GM21529 (cell line): ENCODE data around the gene FAM199X.

Experiments used
- ATAC-seq: cut with Tn5 transposase; IDR thresholded peaks from one replicate; pipeline ENCODE4 v1.9.1; 2021; ENCODE audit not compliant: unreplicated experiment

The FAM199X gene

DNA sequence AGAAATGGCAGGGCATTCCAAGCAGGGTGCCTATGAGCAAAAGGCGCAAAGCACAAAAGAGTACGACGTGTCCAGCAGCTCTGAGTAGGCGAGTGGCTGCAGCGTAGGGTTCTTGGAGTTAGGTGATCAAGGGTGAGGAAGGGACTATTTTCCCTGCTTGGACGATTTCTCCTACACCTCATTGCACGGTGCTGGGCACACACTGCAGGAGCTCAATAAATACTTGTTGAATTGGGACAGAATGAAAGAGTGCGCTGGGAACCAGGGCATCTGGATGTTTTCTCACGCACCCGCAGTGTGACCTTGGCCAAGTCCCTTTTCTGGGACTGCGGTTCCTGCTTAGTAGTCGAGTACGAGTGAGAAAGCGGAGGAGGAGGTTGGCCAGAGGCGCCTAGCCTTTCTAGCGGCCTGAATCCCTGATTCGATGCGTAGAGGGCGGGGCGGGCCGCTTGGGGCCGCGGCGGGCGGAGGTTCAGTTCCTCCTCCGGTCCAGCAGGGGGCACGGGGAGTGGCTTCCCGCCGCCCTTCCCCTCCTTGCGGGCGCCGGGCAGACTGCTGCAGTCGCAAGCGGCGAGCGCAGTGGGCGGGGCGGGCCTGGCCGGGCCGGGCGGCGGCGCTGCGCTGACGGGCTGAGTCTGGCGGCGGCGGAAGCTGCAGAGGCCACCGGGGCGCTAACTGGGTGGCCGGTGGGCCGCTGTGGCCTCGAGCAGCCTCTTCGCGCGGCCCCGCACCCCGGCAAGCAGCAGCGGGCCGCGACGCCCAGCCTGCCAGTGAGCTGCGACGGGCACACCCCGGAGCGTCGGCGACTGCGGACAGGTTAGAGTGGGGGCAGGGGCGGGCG, at the start of gene FAM199X:
TSS of gene FAM199X (plus strand) at position 560 of the 841 bp plus-strand sequence. CDS start 333 bp downstream, outside the sequence.
- peak; percentile 92 for ATAC-seq

DNA sequence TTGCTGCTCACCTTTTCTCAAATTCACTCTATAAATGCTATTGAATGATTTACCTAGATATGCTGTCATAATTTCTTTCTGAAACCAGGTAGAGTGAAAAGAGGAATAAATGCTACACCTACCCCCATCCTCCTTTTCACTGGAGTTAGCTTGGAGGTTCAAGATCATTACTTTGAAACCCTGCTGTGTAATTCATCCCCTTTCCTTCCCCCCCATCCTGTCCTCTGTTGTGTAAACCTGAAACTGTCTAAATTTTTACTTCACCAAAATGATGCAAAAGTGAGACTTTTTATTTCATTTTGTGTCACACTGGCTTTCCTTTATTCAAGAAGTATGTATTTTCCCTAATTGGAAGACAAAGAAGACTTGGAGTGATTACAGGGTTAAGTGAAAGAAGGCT, 48.5 kb upstream of the FAM199X start:
- ATAC-seq, result no peak

DNA sequence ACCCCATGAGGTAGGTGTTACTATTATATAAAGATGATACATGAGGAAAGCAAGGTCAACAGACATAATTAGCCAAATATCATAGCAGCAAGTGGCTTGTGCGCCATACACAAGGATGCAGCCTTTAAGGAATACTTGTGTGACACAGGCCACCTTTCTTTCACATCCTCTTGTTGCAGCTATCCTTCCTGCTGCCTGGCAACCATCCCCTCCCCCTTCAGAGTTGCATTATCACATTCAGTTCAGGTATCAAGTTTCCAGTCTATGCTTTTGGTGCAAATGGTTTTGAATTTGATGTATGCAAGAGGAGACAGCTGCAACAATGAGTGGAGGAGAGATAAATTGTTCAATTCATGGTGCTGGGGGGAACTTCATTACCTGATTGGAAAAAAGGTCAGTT, 47.5 kb upstream of the FAM199X start:
- no peak for ATAC-seq

DNA sequence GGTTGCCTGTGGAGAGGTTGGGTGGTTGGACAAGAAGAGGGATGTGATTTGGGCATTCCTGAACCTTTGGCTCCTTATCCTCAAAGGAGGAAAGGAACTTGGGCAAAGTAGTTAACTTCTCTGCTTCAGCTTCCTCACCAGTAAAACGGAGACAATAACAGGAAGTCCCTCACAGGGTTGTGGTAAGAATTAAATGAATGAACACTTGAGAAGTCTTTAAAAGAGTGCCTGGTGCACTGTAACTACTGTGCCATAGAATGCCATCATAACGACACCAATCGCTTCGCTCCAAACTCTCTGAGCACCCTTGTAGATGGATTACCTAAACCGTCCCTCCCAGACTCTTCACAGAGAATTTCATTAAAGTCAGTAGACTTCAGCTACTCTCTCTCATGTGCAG, 43.4 kb upstream of the FAM199X start:
- ATAC-seq, result no peak

DNA sequence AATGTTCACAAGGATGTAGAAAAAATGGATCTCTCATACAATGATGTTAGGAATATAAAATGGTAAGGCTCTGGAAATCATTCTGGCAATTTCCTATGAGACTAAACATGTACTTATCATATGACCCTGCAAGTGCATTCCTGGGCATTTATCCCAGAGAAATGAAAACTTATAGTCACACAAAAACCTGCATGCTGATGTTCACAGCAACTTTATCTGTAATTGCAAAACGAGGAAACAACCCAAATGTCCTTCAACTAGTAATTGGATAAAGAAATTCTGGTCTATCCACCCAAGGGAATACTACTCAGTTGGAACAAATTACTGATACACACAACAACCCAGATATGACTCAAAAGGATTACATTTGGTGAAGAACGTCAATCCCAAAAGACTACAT, 39.4 kb upstream of the FAM199X start:
- no peak for ATAC-seq

DNA sequence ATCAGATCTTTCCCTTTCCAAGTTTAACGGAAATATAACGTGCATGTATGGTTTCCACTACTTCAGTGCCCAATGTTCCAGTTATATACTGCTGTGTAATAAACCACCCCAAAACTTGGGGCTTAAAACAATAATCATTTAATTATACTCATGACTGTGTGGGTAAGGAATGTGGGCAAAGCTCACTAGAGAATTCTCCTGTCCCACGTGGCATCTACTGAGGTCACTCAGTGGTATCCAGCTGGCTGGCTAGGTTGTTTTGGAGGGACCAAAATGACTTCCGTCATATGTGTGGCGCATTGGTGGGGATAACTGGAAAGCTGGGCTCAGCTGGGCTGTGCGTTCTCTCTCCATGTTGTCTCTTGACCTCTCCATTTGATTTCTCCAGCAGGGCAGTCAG, 35.4 kb upstream of the FAM199X start:
- no peak for ATAC-seq

DNA sequence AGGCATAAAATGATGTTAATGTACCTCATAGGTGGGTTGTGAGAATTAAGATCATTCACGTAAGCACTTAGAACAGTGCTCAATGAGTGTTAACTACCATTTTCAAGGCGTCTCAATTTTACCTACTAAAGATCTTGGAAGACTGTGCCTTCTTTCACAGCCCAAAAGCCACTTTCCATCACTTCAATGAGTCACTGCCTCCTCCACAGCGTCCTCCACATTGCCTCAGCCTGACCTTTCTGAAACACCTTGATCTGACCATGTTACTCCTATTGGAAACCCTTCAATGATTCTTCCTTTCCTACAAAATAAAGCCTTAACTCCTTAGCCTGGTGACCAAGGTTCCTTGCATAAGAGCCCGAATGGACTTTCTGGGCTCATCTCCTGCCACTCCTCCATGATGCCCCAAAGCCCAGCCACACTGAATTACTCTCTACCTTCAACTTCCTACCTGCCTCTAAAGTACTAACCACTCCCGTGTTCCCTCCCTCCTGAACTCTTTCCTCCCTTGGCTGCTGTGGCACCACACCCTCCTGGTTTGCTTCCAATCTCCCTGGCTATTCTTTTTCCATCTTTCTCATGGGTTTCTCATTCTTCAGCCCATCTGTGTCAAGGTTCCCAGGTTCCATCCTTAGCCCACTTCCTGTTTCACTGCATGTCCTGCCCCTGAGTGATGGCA, 31.5 kb upstream of the FAM199X start:
- ATAC-seq, result no peak

DNA sequence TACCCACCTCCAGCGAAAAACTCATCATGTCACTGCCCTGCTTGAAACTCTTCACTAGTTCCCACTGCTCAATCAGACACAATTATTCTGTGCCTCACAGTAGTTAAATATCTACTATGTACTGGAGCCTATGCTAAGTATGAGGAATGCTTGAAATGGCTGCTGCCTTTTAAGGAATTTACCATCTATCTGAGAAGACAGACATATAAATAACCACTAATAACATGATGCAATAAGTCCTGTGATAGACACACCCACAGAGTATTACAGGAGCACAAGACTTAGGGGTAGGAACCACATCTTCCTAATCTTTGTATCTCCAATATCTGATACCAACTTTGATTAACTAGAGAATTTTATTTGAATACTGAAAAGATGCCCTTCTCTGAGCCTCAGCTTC, 30.6 kb upstream of the FAM199X start:
- no peak for ATAC-seq

DNA sequence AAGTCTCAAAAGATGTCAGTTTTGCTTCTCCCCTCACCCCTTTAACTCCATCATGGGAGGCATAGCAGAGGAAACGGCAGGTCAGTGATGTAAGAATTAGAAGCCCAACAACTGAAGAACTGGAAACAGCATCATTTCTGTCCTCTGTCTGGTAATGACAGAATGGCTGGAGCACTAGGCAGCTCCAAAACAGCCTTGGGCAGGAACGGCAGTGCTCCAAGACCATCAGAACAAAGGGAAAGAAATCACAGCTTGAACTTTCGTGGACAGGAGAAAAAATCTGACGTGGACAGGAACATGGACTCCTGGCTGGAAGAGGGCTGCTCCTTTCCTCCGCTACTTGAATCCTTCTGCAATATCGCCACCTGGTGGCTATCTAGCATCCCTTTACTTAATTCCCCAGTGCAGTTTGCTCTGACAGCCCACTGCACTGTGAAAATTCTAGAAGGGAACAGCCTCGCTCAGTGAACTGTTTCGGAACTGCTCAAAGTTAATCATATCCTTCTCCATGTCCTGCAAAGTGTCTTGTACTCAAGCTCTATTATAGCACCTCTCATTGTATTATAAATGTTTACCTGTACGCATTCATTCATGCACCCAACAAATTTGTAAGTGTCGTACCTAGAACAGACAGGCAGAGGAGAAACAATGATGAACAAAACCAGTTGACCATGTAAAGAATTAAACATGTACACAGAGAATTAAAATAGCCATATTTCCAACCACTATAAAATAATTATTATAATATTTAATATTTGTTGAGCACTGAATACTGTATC, 29.8 kb upstream of the FAM199X start:
- ATAC-seq, result peak; percentile 98

DNA sequence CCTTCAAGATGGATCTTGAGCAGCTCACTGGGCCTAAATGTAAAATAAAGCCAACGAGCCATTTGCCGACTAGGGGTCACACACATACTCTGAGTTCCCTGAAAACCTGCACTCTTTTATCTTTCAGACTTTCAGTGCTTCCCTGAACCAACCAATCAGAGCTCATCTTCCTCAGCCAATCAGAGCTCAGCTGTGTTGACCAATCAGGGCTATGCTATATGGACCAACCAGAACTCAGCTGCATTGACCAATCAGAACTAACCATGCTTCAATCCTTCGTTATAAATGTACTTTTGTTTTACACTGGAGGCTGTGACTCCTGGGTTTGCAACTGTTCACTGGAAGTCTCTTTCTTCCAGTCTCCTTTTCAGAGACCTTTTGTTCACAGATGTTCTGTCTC, 28.8 kb upstream of the FAM199X start:
- ATAC-seq, result no peak

DNA sequence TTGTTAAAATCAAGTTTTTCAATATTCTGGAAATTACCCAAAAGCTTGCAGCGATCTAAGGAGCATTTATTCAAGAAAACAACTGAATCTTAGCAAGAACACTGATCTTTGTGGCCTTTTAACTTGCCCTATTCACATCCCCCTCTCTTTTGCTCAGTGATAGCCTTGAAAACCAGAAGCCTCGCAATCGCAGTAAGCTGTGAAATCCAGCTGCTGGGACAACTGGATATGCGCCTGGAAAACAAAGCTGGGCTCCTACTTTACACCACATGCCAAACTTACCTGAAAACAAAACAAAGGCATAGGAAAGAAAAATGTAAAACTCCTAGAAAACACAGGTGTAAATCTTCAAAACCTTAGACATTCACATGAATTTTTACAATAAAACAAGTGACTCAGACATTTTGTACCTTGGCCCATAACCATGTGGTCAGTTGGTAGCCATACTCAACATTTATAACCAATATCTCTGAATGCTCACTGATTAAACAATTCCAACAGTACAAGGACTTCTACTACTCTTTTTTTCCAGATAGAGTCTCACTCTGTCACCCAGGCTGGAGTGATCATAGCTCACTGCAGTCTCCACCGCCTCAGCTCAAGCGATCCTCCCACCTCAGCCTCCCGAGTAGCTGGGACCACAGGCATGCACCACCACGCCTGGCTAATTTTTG, 25.0 kb upstream of the FAM199X start:
- no peak for ATAC-seq

DNA sequence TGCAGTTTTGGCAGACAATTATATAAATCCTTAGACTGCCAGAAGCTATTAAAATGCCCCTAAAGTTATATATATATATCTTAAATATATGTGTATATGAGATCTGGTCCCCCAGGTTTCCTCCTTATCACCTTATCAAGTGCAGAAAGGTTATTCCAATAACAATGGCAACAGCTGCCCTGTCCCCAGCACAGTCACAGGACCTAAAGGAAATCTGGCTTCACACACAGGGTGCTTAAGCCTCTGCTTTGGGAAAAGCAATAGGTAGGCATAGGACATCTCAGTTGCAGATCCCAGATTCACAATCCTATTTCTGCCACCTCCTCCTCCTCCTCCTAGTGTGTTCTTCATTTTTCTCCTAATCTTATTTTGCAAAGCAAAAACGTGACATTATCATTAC, 15.2 kb upstream of the FAM199X start:
- no peak for ATAC-seq

DNA sequence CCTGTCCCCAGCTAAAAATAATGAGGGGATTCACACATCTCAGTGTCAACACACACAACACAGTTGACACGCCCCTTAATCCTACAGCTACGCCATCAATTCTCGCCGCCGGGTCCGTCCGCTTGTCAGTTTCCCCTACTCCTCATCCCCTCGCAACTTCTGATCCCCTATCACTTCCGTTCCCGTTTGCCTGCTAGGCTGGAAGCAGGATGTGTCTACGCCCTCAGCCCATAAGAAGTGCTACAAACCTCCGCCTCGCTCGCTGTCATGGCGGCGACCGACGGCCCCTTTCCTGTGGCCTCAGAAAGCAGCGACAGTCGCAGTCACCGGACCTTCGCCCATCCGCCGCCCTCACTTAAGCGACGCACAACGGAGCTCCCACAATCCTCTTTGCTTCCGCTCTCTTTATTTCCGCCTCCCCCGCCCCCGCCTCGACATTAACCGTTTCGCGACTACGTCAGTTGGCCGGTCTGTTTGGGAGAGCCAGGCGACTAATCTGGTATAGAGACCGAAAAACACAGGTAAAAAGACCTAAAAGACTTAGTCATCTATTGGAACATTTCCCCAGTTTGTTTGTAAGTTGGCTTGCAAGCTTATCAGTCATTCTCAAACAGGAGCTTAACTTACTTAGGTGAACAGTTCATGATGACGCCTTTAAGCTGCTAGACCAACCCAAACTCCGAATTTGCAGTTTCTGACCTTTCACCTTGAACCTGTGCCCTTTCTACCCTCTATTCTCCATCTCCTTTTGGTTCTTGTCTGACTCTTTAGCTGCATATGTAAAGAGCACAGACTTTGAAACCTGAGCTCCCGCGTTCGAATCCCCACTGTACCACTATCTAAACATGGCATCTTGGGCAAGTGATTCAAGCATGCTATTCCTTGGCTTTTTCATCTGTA, 9.4 kb upstream of the FAM199X start, which contains the start of gene SLC25A53:
TSS of gene SLC25A53 (minus strand) at position 380 of the 900 bp plus-strand sequence. CDS start 51,752 bp downstream, outside the sequence.
- ATAC-seq, result peak; percentile 90

DNA sequence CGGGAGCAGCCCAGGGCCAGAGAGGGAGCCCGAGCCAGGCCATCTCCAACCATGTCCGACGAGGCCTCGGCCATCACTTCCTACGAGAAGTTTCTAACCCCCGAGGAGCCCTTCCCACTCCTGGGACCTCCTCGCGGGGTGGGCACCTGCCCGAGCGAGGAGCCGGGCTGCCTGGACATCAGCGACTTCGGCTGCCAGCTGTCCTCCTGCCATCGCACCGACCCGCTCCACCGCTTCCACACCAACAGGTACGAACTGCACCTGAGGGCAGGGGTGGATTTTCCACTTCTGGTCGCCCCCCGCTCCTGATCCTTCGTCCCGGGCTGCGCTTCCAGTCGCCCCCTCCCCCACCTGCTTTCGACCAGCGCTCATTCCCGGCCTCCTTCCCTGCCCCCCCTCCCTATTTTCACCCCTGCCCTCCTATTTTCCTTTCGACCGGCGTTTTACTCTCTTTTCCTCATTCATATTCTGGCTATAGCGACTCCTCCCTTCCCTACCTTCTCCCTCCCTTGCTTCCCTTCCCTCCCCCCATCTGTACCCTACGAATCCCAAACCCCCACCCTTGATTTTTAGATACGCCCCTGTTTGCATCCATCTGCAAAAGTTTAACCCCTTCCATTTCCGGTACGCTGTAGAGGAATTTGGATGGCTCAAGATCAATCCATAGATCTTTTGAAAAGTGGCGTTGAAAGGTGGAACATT, 633 bp downstream of the FAM199X start:
- no peak for ATAC-seq

DNA sequence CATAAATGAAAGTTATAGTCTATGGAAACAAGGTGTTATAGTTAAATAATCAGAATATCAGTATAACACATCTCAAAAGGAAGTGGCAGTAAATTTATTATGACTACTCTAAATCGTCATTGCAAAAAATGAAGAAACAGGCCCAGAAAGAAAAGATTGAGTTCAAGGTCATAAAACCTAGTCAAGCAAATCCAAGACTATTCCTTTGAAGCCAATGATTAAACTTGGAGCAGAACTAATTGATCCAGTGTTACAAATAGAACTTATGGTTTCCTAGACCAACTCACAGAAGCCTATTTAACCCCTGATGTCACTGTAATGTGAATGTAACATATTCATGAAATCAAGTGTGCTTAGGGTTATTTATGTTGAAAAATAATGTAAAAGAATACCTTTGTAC, 1.9 kb downstream of the FAM199X start:
- no peak for ATAC-seq

DNA sequence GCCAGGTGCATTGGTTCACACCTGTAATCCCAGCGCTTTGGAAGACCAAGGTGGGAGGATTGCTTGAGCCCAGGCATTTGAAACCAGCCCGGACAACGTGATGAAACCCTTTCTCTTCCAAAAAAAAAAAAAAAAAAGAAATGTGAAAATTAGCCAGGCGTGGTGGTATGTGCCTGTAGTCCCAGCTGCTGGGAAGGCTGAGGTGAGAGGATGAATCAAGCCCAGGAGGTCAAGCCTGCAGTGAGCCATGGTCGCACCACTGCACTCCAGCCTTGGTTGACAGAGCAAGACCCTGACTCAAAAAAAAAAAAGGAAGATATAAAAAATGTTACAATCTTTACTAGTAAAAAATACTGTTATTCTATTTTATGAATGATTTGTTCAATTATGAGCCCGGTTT, 5.9 kb downstream of the FAM199X start:
- no peak for ATAC-seq

DNA sequence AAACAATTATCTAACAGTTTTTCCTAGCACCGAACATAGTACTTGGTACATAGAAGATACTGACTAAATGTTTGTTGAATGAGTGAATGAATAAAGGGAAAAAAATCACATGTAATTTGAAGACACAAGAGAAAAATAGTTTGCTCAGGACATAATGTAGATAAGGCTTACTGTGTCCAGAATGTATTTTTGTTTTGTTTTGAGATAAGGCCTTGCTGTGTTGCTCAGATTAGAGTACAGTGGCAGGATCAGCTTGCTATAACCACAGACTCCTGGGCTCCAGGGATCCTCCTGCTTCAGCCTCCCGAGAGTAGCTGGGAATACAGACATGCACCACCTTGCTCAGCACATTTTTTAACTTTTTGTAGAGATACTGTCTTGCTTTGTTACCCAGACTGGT, 6.5 kb downstream of the FAM199X start:
- ATAC-seq, result no peak

DNA sequence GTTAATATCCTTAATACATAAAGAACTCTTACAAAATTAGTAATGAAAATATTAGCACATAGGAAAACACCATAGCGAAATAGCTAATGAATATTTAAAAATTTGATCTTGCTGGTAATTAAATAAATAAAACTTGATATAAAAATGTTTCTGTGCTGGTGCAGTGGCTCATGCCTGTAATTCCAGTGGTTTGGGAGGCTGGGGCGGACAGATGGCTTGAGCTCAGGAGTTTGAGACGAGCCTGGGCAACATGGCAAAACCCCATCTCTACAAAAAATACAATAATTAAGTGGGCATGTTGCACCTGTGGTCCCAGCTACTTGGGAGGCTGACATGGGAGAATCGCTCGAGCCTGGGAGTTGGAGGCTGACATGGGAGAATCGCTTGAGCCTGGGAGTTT, 7.6 kb downstream of the FAM199X start:
- no peak for ATAC-seq

DNA sequence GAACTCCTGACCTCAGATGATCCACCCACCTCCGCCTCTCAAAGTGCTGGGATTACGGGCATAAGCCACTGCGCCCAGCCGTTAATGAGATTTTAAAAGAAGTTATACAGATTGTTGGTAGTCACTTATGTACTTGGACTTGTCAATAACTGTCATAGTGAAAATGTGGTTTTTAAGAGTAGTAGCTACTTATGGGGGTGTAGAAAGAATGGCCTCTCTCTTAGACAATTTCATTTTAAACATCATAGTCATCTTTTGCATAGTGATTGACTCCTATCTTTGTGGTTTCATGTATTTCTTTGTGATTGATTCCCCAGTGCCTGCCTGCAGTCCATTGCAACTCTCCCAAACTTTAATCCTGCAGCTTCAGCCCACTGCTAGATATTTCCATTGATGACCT, 17.4 kb downstream of the FAM199X start:
- ATAC-seq, result no peak
